Germinal center (tissue), 1 donor: ENCODE results near the gene OR56A1.

Source experiments
- DNase-seq: peaks from one replicate; pipeline ENCODE4 v3.0.0; 2012; ENCODE audit warnings: mixed read lengths, low spot score

Gene OR56A1

DNA sequence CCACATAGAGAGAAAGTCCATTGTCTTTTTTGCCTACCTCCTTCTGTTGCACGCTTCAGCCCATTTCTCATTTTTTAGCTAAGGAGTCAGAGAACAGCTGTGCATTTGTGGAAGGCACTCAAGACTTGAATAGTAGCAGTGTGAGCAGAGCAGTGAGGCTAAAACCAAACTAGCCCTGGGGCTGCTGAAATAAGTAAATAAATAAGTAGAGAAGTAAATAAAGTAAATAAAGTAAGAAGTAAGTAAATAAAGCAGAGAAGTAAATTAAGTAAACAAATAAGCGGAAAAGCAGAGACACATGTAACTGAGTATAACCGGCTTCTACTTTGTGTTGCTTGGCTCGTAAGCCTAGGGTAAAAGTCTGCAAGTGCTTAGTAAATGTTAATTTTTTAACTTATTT lies 41.4 kb downstream of the OR56A1 start:
- no peak for DNase-seq

DNA sequence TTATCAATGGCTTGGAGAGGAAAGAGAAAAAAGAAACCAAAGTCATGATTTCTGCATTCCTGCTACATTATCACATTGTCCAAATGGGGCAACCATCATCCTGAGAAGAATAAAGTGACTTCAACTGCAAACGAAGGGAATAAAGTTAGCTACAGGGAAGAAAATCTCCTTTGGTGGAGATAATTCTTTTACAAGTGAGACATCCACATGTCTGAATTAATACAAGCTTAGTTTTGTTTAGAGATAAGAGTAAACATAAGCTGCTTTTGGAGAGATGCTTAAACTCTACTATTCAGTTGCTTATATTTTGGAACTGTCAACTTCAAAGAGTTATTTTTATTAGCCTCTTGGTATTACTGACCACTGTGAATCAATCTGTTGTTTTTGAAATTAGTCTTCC lies 43.7 kb downstream of the OR56A1 start, which contains the start of gene OR52L1:
Gene OR52L1, minus strand, starts transcription at position 101 of the 400 bp plus-strand sequence. Its CDS starts 55 bp downstream, at position 46.
- no peak for DNase-seq

DNA sequence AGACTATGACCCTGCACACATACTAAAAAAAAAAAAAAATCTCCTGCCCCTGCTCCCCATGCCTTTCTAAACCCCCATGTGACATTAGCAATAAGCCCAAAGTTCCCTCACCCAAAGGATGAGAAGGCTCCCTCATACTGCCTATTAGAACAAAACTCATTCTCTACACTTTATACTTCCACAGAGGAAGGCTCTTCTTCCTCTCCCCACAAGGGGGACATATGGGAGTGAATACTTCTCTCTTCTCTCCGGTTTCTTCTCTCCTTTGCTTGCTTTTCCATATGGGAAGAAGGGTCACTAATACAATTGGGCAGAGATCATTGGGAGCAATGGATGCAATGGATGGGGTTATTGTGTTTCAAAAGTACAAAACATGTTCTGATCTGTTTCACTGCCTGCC lies 47.1 kb downstream of the OR56A1 start:
- no peak for DNase-seq

DNA sequence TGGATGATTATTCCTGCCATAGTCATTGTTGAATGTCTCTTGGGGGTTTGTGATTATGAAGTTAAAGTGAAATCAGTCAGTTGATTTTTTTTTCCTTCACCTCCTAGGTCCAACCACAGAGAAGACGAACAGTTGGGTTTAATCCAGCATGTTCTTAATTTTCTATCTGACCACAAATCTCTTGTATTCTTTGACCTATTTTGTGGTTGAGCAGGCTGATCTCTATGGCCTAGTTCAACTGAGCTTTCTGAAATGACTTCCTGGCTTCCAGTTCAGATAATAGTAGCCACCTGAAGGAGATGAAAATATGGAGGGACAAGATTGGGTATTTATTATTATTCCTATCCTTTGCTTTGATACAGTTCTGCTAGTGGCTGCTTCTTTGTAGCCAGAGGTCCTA lies 57.0 kb downstream of the OR56A1 start:
- no peak for DNase-seq
